Left ventricle myocardium inferior (tissue), 1 donor: ENCODE results near the gene CELF2. TPM values are rescaled to one million over a fixed set of nuclear protein-coding genes. Genes with fewer than 3 reads are reported as not detected.

ENCODE experiments used
- DNase-seq: peaks from one replicate; pipeline ENCODE4 v3.0.0-alpha.2; 2020
- H3K27ac ChIP-seq: fragments of 200-600 bp; replicated peaks from 2 replicates; pipeline ENCODE4 v1.8.0; 2021
- H3K27me3 ChIP-seq: fragments of 200-600 bp; 2 replicates; pipeline ENCODE4 v1.8.0; 2021; ENCODE audit warnings: low read depth
- H3K36me3 ChIP-seq: fragments of 200-600 bp; 2 replicates; pipeline ENCODE4 v1.8.0; 2021
- H3K4me1 ChIP-seq: fragments of 200-600 bp; 2 replicates; pipeline ENCODE4 v1.8.0; 2021
- H3K4me3 ChIP-seq: fragments of 200-600 bp; 2 replicates; pipeline ENCODE4 v1.8.0; 2021; ENCODE audit warnings: mild to moderate bottlenecking, moderate library complexity
- H3K9me3 ChIP-seq: fragments of 200-600 bp; replicated peaks from 2 replicates; pipeline ENCODE4 v1.8.0; 2021
- intact Hi-C: fragments of 100-400 bp; cut with micrococcal nuclease; formaldehyde crosslinking; loops from one replicate; pipeline ENCODE4 v1.11.0; 2022
- total RNA-seq: library from RNA; stranded (reverse); fragmentation: NEBNext Ultra II Directional; extraction: Animal tissue kit (Norgen Biotek cat#: 25700); gene quantifications from one replicate; pipeline ENCODE4 v1.2.1, GENCODE V29; 2021
- TF ChIP-seq, protein P1 (sequence below): fragments of 200-600 bp; IDR thresholded peaks from 2 replicates; pipeline ENCODE4 v1.8.0; 2021; ENCODE audit warnings: antibody characterized with exemption, mild to moderate bottlenecking, borderline replicate concordance
- donor health status: DM: no; HTN: yes; CAD: no; lungs with severe emphysema.

CELF2 gene
- total RNA-seq, 1 donor from 2014 or later = 74.9 TPM

DNA sequence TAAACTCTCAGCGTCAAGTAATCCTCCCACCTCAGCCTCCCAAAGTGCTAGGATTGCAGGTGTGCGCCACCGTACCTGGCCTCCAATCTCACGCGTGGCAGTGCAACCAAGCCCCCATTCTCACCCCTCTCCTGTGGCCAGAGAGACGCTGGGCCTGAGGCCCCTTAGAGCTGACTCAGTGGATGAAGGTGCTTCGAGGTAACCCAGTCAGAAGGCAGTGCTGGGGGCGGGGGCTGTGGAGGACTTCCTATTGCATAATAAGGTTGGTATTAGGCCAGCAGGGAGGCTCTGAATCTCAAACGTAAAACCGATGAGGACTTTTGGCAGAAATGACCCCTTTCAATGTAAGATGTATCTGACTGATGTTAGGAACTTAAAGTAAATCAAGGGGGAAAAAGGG, 364.5 kb downstream of the CELF2 start:
- no peak overlapping the region for H3K4me3 ChIP-seq
- no peak overlapping the region for H3K27ac ChIP-seq

DNA sequence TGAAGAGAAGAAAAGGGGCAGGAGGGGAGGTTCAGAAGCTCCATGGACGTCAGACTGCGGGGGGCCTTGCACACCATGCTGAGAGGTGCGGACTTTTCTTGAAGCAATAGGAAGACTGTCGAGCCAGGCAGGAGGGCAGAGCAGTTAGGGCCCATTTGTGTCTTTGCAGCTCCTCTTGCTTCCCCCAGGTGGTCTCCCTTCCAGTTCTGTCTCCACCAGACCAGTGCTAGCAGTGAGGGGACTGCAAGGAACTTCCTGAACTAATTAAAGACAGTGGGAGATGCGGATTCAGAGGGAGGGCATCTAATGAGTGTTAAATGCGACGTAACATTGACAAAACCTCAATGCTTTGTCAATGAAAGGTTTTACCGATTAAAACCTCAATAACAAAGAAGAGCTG, 368.4 kb downstream of the CELF2 start:
- no peak for DNase-seq
- intact Hi-C loops = no loop called here
- Histone ChIP-seq H3K36me3 (no peaks in the 10 kb centered on the region), H3K4me1 (no peaks in the 10 kb centered on the region), H3K27me3 (peaks cover 10% of the 10 kb centered on the region), H3K27ac (no peak overlapping the region), H3K9me3 (no peaks in the 10 kb centered on the region), H3K4me3 (no peak overlapping the region)
- TF ChIP-seq, protein P1, sequence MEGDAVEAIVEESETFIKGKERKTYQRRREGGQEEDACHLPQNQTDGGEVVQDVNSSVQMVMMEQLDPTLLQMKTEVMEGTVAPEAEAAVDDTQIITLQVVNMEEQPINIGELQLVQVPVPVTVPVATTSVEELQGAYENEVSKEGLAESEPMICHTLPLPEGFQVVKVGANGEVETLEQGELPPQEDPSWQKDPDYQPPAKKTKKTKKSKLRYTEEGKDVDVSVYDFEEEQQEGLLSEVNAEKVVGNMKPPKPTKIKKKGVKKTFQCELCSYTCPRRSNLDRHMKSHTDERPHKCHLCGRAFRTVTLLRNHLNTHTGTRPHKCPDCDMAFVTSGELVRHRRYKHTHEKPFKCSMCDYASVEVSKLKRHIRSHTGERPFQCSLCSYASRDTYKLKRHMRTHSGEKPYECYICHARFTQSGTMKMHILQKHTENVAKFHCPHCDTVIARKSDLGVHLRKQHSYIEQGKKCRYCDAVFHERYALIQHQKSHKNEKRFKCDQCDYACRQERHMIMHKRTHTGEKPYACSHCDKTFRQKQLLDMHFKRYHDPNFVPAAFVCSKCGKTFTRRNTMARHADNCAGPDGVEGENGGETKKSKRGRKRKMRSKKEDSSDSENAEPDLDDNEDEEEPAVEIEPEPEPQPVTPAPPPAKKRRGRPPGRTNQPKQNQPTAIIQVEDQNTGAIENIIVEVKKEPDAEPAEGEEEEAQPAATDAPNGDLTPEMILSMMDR = no peak

More for the DNA sequence above, 364.5 kb downstream of the CELF2 start:
- peaks cover 9% of the 10 kb centered on the region for H3K4me1 ChIP-seq
- no peaks in the 10 kb centered on the region for H3K36me3 ChIP-seq
- intact Hi-C loops = no loop called here
- no peak for DNase-seq
- peaks cover 14% of the 10 kb centered on the region for H3K27me3 ChIP-seq
- TF ChIP-seq, protein P1 = no peak
- no peaks in the 10 kb centered on the region for H3K9me3 ChIP-seq
